ENCODE results near the gene ZNHIT2. TPM values are rescaled to one million over a fixed set of nuclear protein-coding genes. Genes with fewer than 3 reads are reported as not detected.

The ZNHIT2 gene
- total and polyA plus RNA-seq, 2 of the 8 experiments (the other 6 are each of a cell fraction or from before 2014, with no cell fraction given) = 13.0 to 16.1 TPM

DNA sequence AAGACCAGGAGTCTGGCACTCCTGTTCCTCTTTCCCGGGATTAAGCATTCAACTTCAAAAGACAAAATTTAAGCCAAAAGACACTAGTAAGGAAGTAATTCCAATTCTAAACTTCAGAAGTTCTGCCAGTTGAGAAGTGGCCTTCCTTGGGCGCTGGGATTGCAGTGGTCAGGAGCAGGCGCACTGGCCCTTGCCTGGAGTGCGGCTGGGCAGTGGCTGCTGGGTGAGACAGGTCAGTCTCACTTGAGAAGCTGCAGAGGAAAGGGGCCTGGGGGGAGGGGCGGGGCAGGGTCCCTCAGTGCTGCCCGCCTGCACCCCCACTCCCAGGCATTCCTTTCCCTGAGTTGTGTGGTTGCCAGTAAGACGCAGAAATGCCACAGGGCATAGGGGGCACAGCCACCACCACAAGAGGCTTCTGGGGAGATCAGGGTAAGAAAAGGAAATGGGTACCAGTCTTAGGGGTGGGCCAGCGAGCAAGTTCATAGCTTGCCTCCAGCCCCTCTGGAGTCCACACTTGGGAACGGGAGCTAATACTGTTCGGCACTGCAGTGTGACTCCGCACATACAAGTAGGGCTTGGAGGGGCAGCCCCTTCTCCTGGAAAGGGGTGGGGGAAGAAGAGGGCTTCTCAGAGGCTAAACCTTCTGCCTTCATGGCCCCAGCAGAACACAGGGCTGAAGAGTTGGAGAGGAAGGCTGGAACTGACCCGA lies 10.1 kb upstream of the ZNHIT2 start:
- Histone ChIP-seq H3K79me2 (ENCODE audit: control insufficient read depth in 1 of 2, insufficient read depth in 2 of 2, low read length in 2 of 2) (peaks cover 0 to 17% of the 10 kb centered on the region in 2 experiments; a peak in 3 of 4 replicates), H3K9ac (replicated peaks in 1 of 4; ENCODE audit: extremely low read depth in 1 of 4, low read depth in 3 of 4, low read length in 3 of 4) (no peak overlapping the region), H3K14ac (ENCODE audit: insufficient read length) (no peak overlapping the region), H3K4me1 (replicated peaks in 1 of 4; ENCODE audit: control insufficient read depth in 3 of 4, insufficient read depth in 4 of 4, low read length in 3 of 4) (no peaks in the 10 kb centered on the region), H4K20me1 (replicated peaks in 1 of 2; ENCODE audit: control insufficient read depth in 1 of 2, insufficient read depth in 2 of 2, low read length in 2 of 2) (peaks cover 0 to 12% of the 10 kb centered on the region in 2 experiments), H4K91ac (replicated peaks; ENCODE audit: insufficient read length, low read length) (no peak overlapping the region), H2BK15ac (ENCODE audit: low read length) (no peak overlapping the region), H2BK12ac (ENCODE audit: low read depth, low read length) (no peak overlapping the region), H3K9me3 (ENCODE audit: insufficient read depth in 2 of 2, low read depth in 1 of 2, low read length in 1 of 2) (no peaks in the 10 kb centered on the region), H4K8ac (ENCODE audit: extremely low read depth, insufficient read depth, low read length) (no peak overlapping the region), H3K23me2 (ENCODE audit: low read depth, low read length) (no peaks in the 10 kb centered on the region; the same call in 1 of the 2 replicates), H3K27ac (ENCODE audit: low read depth, low read length) (no peak overlapping the region), H2BK5ac (ENCODE audit: low read depth, low read length) (no peak overlapping the region), H3K36me3 (ENCODE audit: control insufficient read depth in 2 of 4, insufficient read depth in 4 of 4, low read length in 3 of 4) (peaks cover 19 to 66% (median 57%) of the 10 kb centered on the region in 4 experiments), H2AK5ac (ENCODE audit: low read depth, low read length) (no peak overlapping the region), H3K27me3 (replicated peaks in 1 of 4; ENCODE audit: control insufficient read depth in 3 of 4, extremely low read depth in 1 of 4, insufficient read depth in 3 of 4, low read length in 3 of 4) (no peaks in the 10 kb centered on the region), H3K4me2 (ENCODE audit: insufficient read depth in 1 of 2, low read depth in 2 of 2, low read length in 2 of 2) (no peak overlapping the region), H3K79me1 (ENCODE audit: low read depth, low read length) (peaks cover 4% of the 10 kb centered on the region; the same call in 1 of the 2 replicates), H3K56ac (replicated peaks; ENCODE audit: insufficient read length, low read depth, low read length) (no peak overlapping the region), H3K4me3 (ENCODE audit: extremely low read depth in 1 of 4, insufficient read depth in 2 of 4, low read depth in 3 of 4, low read length in 4 of 4) (no peak overlapping the region), H3K4ac (replicated peaks; ENCODE audit: insufficient read length, low read depth, low read length) (no peak overlapping the region), H2BK120ac (replicated peaks; ENCODE audit: low read depth, low read length) (no peak overlapping the region), H4K5ac (ENCODE audit: insufficient read length, low read depth, low read length) (no peak overlapping the region), H2BK20ac (ENCODE audit: low read length) (no peak overlapping the region), H2AFZ (ENCODE audit: low read length) (no peak overlapping the region), H3K23ac (ENCODE audit: insufficient read length) (no peak overlapping the region), H3K18ac (ENCODE audit: extremely low read depth, low read length) (no peak overlapping the region)
- CTCF ChIA-PET (ENCODE audit: partially characterized antibody) = interaction anchor here (0.6 to 9.5 kb wide), 7 partner anchors 9 to 201 kb away, joined by 3 to 71 read pairs (median 3); partner anchors contain the start of genes CAPN1 and TM7SF2
- POLR2A ChIA-PET (ENCODE audit: partially characterized antibody) = interaction anchor here (0.9 to 15.8 kb wide), 9 partner anchors 9 to 243 kb away, joined by 3 to 305 read pairs (median 4); partner anchors contain the start of genes FAU, MRPL49, SPDYC and SYVN1
- no peak for FAIRE-seq
- WGBS, 2 experiments (ENCODE audit: extremely low coverage in 1 of 2, insufficient coverage in 1 of 2, insufficient read length in 1 of 2, insufficient replicate concordance in 2 of 2, low coverage in 1 of 2, low lambda C conversion rate in 2 of 2, missing lambda C conversion rate in 1 of 2) = 87% methylated on average over 9 of the region's 12 CpGs; no CpG with 5 or more reads in 1 of the 2 experiments
- no peak for DNase-seq (ENCODE audit: low read depth in 1 of 2, low spot score in 2 of 2)
- TF ChIP-seq, protein P1, sequence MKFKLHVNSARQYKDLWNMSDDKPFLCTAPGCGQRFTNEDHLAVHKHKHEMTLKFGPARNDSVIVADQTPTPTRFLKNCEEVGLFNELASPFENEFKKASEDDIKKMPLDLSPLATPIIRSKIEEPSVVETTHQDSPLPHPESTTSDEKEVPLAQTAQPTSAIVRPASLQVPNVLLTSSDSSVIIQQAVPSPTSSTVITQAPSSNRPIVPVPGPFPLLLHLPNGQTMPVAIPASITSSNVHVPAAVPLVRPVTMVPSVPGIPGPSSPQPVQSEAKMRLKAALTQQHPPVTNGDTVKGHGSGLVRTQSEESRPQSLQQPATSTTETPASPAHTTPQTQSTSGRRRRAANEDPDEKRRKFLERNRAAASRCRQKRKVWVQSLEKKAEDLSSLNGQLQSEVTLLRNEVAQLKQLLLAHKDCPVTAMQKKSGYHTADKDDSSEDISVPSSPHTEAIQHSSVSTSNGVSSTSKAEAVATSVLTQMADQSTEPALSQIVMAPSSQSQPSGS (IDR thresholded peaks at IDR 0.05; ENCODE audit: low read length) = no peak
- TF ChIP-seq, protein P2, sequence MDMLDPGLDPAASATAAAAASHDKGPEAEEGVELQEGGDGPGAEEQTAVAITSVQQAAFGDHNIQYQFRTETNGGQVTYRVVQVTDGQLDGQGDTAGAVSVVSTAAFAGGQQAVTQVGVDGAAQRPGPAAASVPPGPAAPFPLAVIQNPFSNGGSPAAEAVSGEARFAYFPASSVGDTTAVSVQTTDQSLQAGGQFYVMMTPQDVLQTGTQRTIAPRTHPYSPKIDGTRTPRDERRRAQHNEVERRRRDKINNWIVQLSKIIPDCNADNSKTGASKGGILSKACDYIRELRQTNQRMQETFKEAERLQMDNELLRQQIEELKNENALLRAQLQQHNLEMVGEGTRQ (IDR thresholded peaks at IDR 0.05; ENCODE audit: low read length) = no peak
- TF ChIP-seq MAFK (IDR thresholded peaks at IDR 0.05; ENCODE audit: low read depth, low read length) (no peak), CBX8 (IDR thresholded peaks at IDR 0.05; ENCODE audit: borderline replicate concordance, low read depth, low read length) (no peak), RFX5 (IDR thresholded peaks at IDR 0.05; ENCODE audit: borderline replicate concordance, low read depth, low read length) (no peak), EP300 (IDR thresholded peaks at IDR 0.05; ENCODE audit: borderline replicate concordance in 1 of 2, low read depth in 2 of 2, low read length in 2 of 2) (no peak), SAP30 (IDR thresholded peaks at IDR 0.05; ENCODE audit: insufficient read depth, insufficient replicate concordance, low read length) (no peak), TBP (IDR thresholded peaks at IDR 0.05; ENCODE audit: low read depth, low read length) (no peak), SIX5 (IDR thresholded peaks at IDR 0.05; ENCODE audit: low read depth, low read length) (no peak)
